NCI-H446 treated with DMSO at 0.1 percent for 48 hours (cell line): ENCODE results near the gene PDE8B.

ENCODE experiments used
- DNase-seq: peaks from one replicate; lab custom pipeline; 2025; lab: John Stamatoyannopoulos, UW

The PDE8B gene

GRCh38 chr5:77294185-77294584 is 83.7 kb downstream of the PDE8B start:
- no peak for DNase-seq

GRCh38 chr5:77295863-77296378 is 85.4 kb downstream of the PDE8B start:
- no peak for DNase-seq

GRCh38 chr5:77298146-77298545 is 87.7 kb downstream of the PDE8B start:
- no peak for DNase-seq

- DNase-seq, result no peak
Measured at GRCh38 chr5:77300451-77300850, 90.0 kb downstream of the PDE8B start.

GRCh38 chr5:77301447-77301883 is 91.0 kb downstream of the PDE8B start:
- no peak for DNase-seq

GRCh38 chr5:77302247-77302646 is 91.8 kb downstream of the PDE8B start:
- no peak for DNase-seq

- DNase-seq, result no peak
Measured at GRCh38 chr5:77302653-77303052, 92.2 kb downstream of the PDE8B start.

DNA sequence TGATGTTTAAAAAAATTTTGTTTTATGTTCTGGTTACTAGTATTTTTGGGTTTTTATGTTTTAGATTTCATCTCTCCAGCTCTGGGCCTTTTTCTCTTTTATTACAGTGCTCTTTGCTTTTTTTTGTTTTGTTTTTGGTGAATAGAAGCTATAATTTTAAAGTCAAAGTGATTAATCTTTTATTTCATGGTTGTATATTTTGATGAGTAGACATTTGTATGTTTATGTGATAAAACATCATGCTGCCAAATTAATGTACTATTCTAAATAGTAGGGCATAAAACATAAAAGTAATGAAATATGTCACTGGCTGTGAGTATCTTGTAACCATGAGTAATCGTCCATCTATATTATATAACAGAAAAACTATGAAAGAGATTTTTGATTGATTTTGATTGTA is 93.9 kb downstream of the PDE8B start:
- no peak for DNase-seq

- DNase-seq, result no peak
Measured at GRCh38 chr5:77305222-77305846, 94.9 kb downstream of the PDE8B start.

DNA sequence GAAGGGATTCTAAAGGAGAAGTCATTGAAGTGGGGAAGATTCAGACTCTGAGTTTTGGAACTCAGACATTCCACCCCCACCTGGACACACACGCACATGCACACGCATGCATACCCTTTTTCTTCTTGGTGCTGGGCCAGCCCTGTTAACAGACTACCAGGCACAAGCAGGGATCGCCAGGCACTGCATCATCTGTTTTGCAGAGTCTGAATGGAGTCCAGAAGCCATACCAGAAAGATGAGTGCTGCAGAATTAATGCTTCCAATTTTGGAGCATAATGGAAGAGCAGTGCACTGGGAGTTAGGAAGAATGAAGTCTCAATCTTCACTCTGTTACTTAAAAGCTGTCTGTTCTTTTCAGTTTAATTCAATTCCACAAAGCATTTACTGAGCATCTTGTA is 95.5 kb downstream of the PDE8B start:
- DNase-seq, result peak; percentile 48

- no peak for DNase-seq
Measured at GRCh38 chr5:77306531-77306930, 96.1 kb downstream of the PDE8B start.

DNA sequence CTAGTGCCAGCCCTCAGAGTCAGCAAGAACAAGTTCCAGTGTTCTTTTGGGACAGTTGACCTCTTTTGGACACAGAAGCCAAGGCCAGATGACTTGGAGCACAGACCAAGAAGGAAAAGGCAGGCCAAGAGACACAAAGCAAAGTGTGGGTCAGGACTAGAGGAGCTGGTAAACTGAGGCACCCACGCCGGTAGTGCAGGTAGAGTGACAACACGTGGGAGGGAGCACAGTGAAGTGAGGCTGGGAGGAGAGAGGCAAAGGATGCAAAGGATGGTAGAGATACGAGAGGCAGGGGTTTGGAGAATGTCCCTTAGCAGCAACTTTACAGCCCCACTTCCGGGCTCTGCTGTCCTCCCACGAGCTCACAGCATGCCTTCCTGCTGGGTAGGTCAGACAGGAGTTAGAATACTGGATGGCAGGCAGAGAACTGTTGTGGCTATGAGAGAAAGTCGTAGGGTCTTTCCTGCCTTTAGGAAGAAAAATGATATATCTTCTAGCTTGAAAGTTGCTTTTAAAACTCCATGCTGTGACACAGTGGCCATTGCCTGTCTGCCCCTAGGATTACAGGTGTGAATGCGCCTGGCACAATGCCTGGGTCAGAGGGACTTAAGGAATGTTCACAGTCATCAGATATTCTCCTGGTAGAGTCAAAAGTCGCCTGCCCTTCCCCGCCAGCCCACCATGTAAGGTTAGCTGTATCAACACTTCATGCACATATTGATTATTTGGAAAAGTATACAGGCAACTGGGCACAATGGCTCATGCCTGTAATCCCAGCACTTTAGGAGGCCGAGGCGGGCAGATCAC is 97.9 kb downstream of the PDE8B start:
- DNase-seq, result no peak

DNA sequence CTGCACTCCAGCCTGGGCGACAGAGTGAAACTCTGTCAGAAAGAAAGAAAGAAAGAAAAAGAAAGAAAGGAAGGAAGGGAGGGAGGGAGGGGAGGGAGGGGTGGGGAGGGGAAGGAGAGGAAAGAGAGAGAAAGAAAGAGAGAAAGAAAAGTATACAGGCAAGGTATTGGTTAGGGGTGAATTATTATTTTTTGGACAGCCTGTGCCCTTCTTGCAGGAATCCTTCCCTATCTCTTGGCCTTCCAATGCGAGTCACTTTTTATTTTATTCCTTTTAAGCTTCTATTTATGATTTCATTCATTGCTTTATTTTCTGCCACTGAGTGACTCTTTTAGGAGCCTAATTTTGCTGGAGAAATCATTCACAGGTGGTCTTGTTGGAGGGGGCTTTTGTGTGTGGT is 98.7 kb downstream of the PDE8B start:
- no peak for DNase-seq

DNA sequence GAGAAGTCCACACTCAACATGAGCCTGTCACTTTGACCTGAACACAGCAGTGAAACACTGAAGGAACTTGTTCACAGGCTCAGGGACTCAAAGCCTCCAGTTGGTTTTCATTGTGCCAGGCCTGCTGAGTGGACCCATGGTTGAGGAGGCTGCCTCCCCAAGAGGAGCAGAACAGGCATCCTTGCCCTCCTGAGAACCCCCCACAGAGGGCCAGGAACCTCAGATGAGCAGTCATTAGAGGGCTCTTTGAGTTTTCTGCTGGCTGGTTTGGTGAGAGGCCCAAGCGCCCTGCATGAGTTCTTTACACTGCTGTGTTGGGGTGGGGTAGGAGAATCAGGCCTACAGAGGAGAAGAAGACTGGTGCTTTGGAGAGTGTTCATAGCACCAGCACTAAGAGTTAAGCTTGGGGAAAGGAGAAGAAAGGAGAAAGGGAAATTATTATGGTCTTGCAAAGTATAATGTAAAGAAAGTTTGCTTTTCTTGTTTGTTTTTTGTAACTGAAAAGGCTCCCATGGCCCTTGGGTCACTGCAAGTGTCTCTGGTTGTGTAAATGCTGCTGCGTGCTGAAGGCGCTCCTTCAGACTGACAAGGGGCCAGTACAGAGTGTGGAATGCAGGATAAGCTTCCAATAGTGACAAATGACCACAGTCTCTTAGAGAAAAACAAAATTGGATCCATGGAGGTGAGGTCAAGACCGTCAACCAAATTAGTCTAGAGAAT is 100.2 kb downstream of the PDE8B start:
- DNase-seq, result no peak

- DNase-seq, result peak; percentile 21
Measured at GRCh38 chr5:77311214-77311571, 100.7 kb downstream of the PDE8B start.

DNA sequence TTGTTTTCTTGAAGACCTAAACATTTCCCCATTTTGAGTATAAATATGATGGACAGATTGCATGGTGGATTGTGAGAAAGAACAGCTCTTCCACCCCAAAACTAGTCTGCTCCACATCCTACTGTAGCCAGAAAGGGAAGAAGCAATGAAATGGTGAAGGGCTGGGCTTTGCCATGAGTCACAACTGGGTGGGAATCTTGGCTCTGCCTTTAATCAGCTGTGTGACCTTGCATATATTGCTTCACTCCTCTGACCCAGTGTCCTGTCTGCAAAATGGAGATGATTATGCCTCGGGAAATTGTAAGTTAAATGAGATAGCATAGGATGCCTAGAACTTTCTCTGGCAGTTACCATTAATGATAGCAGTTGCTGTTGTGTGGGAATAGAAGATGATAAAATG is 101.9 kb downstream of the PDE8B start:
- DNase-seq, result no peak

GRCh38 chr5:77316871-77317661 is 106.6 kb downstream of the PDE8B start:
- DNase-seq, result no peak

GRCh38 chr5:77318060-77318459 is 107.6 kb downstream of the PDE8B start:
- DNase-seq, result no peak

- DNase-seq, result no peak
Measured at GRCh38 chr5:77319117-77319804, 108.8 kb downstream of the PDE8B start.

GRCh38 chr5:77321793-77322394 is 111.4 kb downstream of the PDE8B start:
- no peak for DNase-seq

DNA sequence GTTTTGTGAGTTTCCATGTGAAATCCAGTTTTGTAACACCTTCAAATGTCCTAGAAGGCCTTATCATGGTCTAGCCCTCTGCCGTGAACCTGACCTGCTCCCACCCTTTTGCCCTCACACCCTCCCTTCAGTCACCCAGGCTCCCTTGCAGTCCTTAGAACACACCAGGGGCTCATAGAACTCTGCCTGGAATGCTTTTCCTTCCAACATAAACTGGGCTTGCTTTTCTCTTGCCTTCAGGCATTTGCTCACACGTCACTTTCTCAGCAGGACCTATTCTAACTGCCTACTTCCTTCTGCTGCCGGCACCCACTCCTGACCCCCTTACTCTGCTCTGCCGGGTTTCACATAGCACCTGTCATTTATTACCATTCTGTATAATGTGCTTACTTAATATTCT is 111.9 kb downstream of the PDE8B start:
- no peak for DNase-seq
